GM18517 (cell line): ENCODE results near the gene SUCLA2.
"Not testable (repeated sequence)": the region's sequence is repeated elsewhere in the genome, so short reads cannot be mapped to it uniquely, and the experiment has no call there.

Source experiments
- ATAC-seq: cut with Tn5 transposase; IDR thresholded peaks from one replicate; pipeline ENCODE4 v1.9.1; 2021; ENCODE audit warnings: mild to moderate bottlenecking, moderate library complexity; ENCODE audit not compliant: unreplicated experiment

SUCLA2 gene

DNA sequence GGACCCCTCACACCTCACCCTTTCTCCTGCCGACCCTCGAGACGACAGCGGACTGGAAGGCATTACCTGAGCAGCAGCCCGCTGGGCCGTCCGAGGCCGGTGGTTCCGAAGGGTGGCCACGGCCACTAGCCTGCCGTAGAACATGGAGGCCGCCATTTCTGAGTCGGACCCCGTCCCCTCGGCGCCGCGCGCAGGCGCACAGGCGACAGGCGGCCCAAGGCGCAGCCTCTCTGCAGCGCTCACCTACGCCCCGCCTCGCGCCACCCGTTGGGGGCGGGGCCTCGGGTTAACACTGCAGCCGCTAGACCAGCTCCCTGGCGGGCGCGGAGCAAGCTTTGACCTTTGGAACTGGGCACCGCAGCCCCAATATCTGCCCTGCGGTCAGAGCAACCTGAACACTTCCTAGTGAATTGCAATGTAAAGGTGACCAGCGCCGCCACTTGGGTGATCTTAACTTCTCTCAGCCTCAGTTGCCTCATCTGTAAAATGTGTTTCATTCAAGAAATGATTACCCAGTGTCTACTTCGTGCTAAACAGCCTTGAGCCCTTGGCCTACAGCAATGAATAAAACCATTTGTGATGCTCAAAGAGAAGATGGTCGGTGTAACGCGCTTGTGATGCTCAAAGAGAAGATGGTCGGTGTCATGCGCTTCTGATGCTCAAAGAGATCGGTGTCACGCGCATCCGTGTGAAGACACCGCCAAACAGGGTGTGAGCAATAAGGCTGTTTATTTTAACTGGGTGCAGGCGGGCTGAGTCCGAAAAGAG, at the start of gene SUCLA2:
SUCLA2 (minus strand) TSS at position 160 of the 768 bp plus-strand sequence; CDS start at position 156, 4 bp downstream.
- ATAC-seq, result peak; percentile 96

GRCh38 chr13:48050550-48050949, 49.5 kb upstream of the SUCLA2 start:
- ATAC-seq, result no peak

DNA sequence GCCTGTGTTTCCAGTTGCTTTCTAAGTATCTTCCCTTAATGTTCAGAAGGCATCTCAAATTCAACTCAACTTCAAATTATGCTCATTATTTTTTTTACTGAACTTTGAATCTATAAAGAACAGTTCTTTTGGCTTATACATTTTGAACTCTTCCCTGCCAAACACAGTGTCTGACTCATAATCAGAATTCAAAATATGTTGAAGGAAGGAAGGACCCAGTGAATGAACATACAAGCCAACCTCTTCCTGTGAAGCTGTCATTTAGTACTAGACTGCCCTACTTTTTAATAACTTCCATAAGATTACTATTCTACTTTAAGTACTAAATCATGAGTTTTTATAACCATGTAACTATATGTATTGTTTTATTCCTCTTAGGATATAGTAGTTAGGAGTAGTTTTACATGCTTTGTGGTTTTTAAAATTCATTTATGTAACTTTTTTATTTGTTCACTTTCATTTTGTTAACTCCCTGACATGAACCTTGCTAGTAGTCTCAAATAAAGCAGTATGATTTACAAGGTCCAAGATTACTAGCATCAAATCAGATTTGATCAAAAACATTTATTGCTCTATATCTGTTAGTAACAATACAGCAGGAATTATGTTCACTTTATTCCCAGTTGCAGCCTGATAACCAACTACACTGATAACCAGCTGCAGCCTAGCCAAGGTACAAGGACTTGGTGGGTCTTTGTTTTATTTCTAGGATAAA, 42.9 kb upstream of the SUCLA2 start:
- no peak for ATAC-seq

DNA sequence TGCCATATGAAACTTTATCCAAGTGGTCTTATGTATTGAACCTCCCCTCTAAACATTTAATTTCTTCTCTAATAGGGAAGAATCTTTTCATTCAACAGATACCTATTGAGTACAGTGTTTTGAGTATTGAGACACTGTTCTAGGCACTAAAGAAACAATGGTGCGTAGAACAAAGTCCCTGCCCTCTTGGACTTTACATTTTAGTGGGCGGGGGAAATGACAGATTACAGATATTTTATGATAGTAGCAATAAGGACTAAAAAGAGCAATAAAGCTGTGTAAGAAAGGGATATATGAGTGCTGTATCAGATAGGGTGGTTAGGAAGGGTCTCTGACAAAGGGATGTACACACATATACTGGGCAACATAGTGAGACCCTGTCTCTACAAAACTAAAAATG, 41.8 kb upstream of the SUCLA2 start:
- no peak for ATAC-seq

DNA sequence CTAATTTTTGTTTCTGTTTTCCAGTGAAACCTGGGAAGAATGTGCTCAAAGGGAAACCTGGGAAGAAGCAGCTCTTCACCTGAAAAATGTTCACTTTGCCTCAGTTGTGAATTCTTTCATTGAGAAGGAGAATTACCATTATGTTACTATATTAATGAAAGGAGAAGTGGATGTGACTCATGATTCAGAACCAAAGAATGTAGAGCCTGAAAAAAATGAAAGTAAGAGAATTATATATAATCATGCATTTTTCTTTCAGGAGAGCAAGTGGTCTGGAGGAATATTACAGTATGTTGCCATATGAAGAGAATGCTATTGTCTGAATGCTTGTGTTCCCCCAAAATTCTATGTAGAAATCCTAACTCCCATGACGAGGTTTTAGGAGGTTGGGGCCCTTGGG, 39.8 kb upstream of the SUCLA2 start:
- no peak for ATAC-seq

DNA sequence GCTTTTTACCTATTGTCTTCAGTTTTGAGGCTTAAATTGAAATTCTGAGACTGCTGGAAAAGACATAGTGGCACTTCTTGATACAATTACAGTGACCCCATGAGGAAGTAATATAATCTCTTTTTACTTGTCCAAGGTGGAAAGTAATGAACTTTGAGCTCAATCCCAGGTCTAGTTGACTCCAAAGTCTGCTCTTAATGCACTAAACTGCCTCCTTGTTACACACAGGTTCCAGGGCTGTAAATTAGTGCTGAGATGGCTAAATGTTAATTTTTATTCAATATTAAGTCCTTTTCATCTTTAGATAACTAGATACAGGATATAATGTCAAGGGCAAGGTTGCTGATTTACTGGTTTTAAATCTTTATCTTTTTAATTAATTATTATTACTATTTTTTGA, 39.0 kb upstream of the SUCLA2 start:
- ATAC-seq, result no peak

- no peak for ATAC-seq
Measured at GRCh38 chr13:48038761-48039160, 37.7 kb upstream of the SUCLA2 start.

DNA sequence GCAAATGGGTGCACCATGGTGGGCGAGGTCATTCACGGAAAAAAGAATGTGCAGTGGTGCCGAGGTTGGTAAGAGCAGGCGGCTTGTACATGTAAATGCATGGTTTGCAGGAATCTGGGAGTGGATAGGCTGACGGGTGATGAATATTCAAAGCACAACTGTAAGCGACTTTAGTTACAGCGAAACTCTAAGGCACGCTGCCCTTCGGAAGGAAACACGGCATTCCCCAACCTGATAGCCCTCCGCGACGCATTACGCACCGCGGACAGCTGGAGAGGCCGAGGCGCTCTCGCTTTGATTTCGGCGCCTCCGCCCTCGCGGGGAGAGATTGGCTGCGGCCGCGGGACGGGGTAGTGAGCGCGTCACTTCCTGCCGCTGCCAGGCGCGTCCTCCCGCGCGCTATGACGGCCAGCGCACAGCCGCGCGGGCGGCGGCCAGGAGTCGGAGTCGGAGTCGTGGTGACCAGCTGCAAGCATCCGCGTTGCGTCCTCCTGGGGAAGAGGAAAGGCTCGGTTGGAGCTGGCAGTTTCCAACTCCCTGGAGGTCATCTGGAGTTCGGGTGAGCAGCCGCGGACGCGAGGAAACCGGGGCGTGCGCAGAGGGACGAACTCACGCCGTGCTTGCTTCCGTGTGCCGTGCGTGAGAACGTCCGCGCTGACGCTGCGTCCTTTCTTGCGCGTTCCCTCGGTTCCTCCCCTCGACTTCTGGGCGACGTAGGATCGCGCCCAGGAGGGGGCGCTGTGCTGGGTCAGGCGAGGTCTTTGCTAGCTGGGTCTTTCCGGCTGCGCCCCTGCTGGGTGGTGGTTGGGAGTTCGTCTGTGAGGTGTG, 36.5 kb upstream of the SUCLA2 start, which contains the start of gene NUDT15:
NUDT15 (plus strand) TSS at position 381 of the 828 bp plus-strand sequence; CDS start at position 402, 21 bp downstream.
- ATAC-seq, result peak; percentile 92

DNA sequence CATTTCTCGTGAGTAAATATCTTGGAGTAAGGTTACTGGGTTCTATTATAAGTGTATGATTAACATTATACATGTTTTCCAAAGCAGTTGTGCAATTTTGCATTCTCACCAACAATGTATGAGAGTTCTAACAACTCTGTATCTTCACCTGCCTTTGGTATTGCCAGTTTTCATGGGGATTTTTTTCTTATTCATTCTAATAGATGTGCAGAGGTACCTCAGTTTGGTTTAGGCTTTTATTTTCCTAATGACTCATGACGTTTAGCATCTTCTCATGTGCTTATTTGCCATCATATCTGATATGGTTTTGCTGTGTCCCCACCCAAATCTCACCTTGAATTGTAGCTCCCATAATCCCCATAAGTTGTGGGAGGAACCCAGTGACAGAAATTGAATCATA, 28.8 kb upstream of the SUCLA2 start:
- ATAC-seq, result no peak

DNA sequence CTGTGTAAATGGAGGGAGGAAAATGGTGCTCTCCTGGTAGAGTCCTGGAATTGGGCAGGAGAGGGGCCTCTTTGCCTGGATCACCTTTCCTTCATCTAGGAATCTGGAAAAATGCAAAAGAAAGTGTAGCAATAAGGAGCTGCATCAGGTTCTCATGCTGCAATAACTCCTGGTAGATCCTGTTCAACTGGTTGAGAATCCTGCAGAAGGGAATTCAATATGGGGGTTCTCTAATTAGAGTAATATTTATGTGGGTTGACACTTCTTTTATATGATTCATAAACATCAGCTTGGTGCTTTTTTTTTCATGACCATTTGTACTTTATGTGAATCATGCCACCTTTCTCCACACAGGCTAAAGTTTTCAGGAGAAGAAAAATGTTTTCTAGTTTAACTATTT, 27.0 kb upstream of the SUCLA2 start:
- ATAC-seq, result no peak

GRCh38 chr13:48019796-48020195, 18.7 kb upstream of the SUCLA2 start:
- no peak for ATAC-seq

GRCh38 chr13:48018637-48019036, 17.6 kb upstream of the SUCLA2 start:
- no peak for ATAC-seq

GRCh38 chr13:48014359-48014758, 13.3 kb upstream of the SUCLA2 start:
- ATAC-seq, result no peak

- no peak for ATAC-seq
Measured at GRCh38 chr13:48012668-48013067, 11.6 kb upstream of the SUCLA2 start.

GRCh38 chr13:48010698-48011097, 9.6 kb upstream of the SUCLA2 start:
- ATAC-seq, result no peak

GRCh38 chr13:48009284-48009683, 8.2 kb upstream of the SUCLA2 start:
- no peak for ATAC-seq

- no peak for ATAC-seq
Measured at GRCh38 chr13:48006396-48006795, 5.3 kb upstream of the SUCLA2 start.

DNA sequence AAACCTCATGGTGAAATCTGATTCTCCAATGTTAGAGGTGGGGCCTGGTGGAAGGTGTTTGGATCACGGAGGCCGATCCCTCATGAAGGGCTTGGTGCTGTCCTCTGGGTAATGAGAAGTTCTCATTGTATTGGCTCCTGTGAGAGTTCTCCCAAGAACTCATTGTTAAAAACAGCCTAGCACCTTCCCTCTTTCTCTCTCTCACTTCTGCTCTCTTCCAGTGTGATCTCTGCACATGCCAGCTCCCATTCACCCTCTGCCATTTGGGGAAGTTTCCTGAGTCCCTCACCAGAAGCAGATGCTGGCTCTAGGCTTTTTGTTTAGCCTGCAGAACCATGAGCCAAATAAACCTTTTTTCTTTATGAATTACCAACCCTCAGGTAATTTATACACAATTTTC, 3.1 kb upstream of the SUCLA2 start:
- no peak for ATAC-seq

GRCh38 chr13:48001999-48002398, 926 bp upstream of the SUCLA2 start:
- ATAC-seq, result not testable (repeated sequence)

DNA sequence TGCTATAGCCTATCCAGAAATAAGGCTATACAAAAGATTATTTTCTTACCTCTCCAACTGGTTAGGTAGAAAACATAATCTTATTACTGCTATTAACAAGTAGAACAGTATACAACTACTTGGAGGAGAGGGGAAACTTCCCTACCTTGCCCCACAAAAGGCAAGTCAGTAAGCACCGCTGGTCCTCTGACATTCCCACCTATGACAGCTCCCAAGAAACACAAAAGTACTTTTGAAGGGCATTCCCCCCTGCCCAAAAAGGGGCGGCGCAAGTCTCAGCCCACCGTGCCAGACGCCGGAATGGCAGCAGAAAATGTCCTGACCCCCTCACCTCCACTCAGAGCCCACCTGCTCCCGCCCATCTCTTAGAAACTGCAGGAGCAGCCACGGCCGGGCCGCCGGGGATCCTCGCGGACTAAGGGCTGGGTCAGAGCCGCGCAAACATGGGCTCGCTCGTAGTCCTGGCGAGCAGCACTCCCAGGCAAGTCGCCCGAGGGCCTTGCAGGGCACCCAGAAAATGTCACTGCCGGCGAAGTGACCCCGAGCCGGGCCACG, 437 bp downstream of the SUCLA2 start:
- peak; percentile 47 for ATAC-seq

- ATAC-seq, result no peak
Measured at GRCh38 chr13:47999973-48000372, 1.1 kb downstream of the SUCLA2 start.
